Activated naive CD8-positive, alpha-beta T cell treated with anti-CD3 and anti-CD28 coated beads, Interleukin-2, amount 50 U/mL, for 24 hours (primary cell): ENCODE measurements around the gene SLC25A33.

ENCODE experiments used
- ATAC-seq: fragments of 150-1000 bp; cut with Tn5 transposase; one replicate; pipeline ENCODE4 v1.10.0; 2021
- DNase-seq: peaks from one replicate; pipeline ENCODE4 v3.0.0; 2021
- H3K27ac Mint-ChIP-seq: one replicate; pipeline ENCODE4 v1.8.0; 2021; ENCODE audit warnings: mild to moderate bottlenecking, mixed read lengths
- H3K27me3 Mint-ChIP-seq: one replicate; pipeline ENCODE4 v1.8.0; 2021; ENCODE audit warnings: mixed read lengths
- H3K36me3 Mint-ChIP-seq: one replicate; pipeline ENCODE4 v1.8.0; 2021; ENCODE audit warnings: low read depth, mixed read lengths
- H3K4me1 Mint-ChIP-seq: one replicate; pipeline ENCODE4 v1.8.0; 2021; ENCODE audit warnings: mixed read lengths
- H3K4me3 Mint-ChIP-seq: one replicate; pipeline ENCODE4 v1.8.0; 2021; ENCODE audit warnings: mild to moderate bottlenecking, moderate library complexity, mixed read lengths
- H3K9me3 Mint-ChIP-seq: one replicate; pipeline ENCODE4 v1.8.0; 2021; ENCODE audit warnings: mixed read lengths

Gene SLC25A33

DNA sequence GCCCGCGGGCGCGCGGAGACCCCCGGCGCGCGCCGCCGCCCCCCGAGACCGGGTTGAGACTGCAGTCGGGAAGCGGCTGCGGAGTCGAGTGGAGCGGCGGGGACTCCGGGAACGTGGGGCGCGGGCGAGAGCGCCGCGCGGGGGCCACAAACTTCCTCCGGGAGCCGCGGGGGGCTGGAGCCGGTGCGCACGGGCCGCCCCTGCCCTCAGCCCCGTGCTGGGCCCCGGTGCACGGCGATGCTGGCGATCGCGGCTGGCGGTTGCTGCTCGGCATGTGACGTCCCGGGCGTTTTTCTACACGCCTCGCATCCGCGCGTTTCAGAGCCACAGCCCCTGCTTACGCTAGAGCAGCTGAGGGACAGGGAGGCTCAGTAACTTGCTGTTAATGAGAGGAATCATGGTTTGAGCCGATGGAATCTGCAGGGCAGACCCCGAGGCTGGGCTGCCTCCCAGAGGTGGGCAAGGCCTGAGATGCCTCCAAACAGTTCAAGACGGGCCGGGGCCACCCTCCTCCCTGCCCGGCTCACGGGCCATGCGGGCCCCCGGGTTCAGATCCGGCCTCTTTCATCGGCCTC, 50.0 kb downstream of the SLC25A33 start:
- Mint-ChIP-seq H3K27me3 (no peaks in the 10 kb centered on the region), H3K9me3 (no peaks in the 10 kb centered on the region), H3K27ac (peak overlapping the region; percentile 76), H3K4me1 (peaks cover 39% of the 10 kb centered on the region), H3K36me3 (peaks cover 3% of the 10 kb centered on the region), H3K4me3 (peak overlapping the region; percentile 87)
- ATAC-seq (peak; percentile 26), DNase-seq (peak; percentile 35)

DNA sequence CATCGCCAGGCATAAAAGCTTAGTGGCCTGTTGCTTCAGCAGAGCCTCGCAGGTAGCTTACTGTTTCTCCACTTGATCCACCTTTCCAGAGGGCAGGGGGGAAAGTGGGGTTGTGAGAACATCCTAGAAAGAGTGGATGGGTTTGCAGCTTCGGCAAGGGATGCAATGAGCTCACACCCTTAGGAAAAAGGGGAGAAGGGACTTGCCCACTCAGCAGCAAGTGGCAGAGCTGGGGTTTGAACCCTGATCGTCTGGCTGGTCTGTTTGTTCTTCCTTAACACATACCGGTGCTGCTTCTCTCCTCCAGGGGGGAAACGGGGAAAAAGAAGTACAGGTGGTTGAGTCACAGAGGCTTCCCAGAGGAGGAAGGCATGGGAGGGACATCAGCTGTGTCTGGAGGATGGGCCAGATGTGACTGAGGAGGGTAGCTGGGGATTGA, 50.5 kb downstream of the SLC25A33 start:
- no peaks in the 10 kb centered on the region for H3K9me3 Mint-ChIP-seq
- DNase-seq (no peak), ATAC-seq (no peak)
- H3K27me3 Mint-ChIP-seq = no peaks in the 10 kb centered on the region
- H3K4me3 Mint-ChIP-seq = peak overlapping the region; percentile 87
- H3K27ac Mint-ChIP-seq = peak overlapping the region; percentile 76
- H3K4me1 Mint-ChIP-seq = peaks cover 39% of the 10 kb centered on the region
- peaks cover 3% of the 10 kb centered on the region for H3K36me3 Mint-ChIP-seq

- Mint-ChIP-seq H3K27ac (no peak overlapping the region), H3K36me3 (peaks cover 3% of the 10 kb centered on the region), H3K4me3 (peak overlapping the region; percentile 87), H3K9me3 (no peaks in the 10 kb centered on the region), H3K4me1 (peaks cover 39% of the 10 kb centered on the region), H3K27me3 (no peaks in the 10 kb centered on the region)
- DNase-seq (no peak), ATAC-seq (no peak)
These were observed 50.9 kb downstream of the SLC25A33 start for GRCh38 chr1:9590201-9590600.

DNA sequence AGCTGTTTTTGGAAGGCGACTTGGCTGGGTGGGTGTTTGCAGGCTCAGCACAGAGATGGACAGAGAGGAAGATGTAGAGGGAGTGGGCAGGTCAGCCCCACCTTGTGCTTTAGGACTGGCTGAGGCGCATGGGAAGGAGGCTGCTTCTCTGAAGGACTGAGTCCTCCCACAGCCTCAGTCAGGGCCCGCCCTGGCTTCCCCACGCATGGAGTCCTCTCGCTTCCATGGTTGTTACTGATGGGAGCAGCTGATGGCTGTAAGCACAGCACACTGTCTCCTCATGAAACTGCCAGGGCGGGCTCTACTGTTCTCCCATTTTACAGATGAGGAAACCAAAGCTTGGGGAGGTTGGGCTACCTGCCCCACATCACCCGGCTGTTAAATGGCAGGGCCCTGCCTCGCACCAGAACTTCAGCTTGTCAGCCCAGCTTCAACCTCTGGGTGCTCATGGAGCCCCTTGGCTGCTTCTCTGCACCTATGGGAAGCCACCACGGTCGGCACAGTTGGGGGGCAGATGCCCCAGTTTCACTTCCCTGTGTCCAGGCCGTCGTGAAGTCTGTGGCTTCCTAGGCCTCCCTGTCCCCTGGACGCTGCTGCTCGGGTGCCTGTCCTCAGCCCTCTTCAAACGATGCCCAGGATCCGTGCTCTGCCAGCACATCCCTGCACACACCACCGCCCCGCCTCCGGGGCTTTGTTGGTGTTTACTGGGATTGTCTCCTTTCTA, 51.8 kb downstream of the SLC25A33 start:
- peaks cover 3% of the 10 kb centered on the region for H3K36me3 Mint-ChIP-seq
- ATAC-seq (no peak), DNase-seq (no peak)
- peaks cover 39% of the 10 kb centered on the region for H3K4me1 Mint-ChIP-seq
- no peak overlapping the region for H3K27ac Mint-ChIP-seq
- H3K4me3 Mint-ChIP-seq = peak overlapping the region; percentile 87
- no peaks in the 10 kb centered on the region for H3K27me3 Mint-ChIP-seq
- no peaks in the 10 kb centered on the region for H3K9me3 Mint-ChIP-seq

DNA sequence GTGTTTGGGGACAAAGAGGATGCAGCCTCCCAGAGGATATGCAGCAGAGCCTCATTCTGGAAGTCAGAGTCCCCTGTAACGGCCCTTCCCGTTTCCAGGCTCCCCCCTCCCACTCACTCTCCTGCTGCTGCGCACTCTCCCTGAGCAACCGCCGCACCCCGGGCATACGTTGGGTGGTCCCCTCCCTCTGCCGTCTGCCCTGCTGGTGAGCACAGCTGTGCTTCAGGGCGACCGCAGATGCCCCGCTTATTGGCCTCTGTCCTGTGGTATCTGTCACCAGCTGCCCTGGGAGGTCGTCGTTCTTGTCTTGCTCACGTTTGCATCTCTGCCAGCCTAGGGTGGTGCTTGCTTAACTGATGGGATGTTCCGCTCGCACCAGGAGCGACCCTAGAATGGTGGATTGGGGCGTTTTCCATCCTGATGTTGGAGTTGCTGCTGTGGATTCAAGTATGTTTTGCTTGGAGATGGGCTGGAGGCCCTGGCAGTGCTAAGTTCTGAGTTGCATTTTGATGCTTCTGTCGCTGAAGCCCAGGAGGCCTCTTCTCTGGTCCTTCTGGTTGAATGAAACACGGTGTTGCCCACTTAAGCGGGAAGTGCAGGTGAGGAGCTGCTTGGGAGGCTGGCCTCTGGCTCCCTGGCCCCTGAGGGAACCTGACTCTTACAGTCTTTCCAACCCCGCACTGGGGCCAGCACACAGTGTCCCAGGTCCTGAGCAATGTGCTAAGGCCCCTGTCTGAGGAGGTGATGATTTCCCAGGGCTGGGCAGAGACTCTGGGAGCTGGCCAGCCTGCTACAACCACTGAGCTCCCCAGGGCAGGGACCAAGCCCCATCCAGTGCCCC, 52.6 kb downstream of the SLC25A33 start:
- no peaks in the 10 kb centered on the region for H3K27me3 Mint-ChIP-seq
- H3K27ac Mint-ChIP-seq = no peak overlapping the region
- DNase-seq (no peak), ATAC-seq (no peak)
- H3K9me3 Mint-ChIP-seq = no peaks in the 10 kb centered on the region
- H3K4me3 Mint-ChIP-seq = peak overlapping the region; percentile 12
- peaks cover 39% of the 10 kb centered on the region for H3K4me1 Mint-ChIP-seq
- peaks cover 3% of the 10 kb centered on the region for H3K36me3 Mint-ChIP-seq

- H3K36me3 Mint-ChIP-seq = peaks cover 3% of the 10 kb centered on the region
- H3K4me3 Mint-ChIP-seq = no peak overlapping the region
- H3K27ac Mint-ChIP-seq = no peak overlapping the region
- peaks cover 39% of the 10 kb centered on the region for H3K4me1 Mint-ChIP-seq
- DNase-seq = no peak
- H3K27me3 Mint-ChIP-seq = no peaks in the 10 kb centered on the region
- no peak for ATAC-seq
- H3K9me3 Mint-ChIP-seq = no peaks in the 10 kb centered on the region
These were observed 53.3 kb downstream of the SLC25A33 start for GRCh38 chr1:9592510-9593075.

- Mint-ChIP-seq H3K36me3 (peaks cover 4% of the 10 kb centered on the region), H3K9me3 (no peaks in the 10 kb centered on the region), H3K27me3 (no peaks in the 10 kb centered on the region), H3K4me1 (peaks cover 38% of the 10 kb centered on the region), H3K27ac (no peak overlapping the region), H3K4me3 (no peak overlapping the region)
- DNase-seq = no peak
- ATAC-seq = no peak
These were observed 53.9 kb downstream of the SLC25A33 start for GRCh38 chr1:9593147-9593491.

DNA sequence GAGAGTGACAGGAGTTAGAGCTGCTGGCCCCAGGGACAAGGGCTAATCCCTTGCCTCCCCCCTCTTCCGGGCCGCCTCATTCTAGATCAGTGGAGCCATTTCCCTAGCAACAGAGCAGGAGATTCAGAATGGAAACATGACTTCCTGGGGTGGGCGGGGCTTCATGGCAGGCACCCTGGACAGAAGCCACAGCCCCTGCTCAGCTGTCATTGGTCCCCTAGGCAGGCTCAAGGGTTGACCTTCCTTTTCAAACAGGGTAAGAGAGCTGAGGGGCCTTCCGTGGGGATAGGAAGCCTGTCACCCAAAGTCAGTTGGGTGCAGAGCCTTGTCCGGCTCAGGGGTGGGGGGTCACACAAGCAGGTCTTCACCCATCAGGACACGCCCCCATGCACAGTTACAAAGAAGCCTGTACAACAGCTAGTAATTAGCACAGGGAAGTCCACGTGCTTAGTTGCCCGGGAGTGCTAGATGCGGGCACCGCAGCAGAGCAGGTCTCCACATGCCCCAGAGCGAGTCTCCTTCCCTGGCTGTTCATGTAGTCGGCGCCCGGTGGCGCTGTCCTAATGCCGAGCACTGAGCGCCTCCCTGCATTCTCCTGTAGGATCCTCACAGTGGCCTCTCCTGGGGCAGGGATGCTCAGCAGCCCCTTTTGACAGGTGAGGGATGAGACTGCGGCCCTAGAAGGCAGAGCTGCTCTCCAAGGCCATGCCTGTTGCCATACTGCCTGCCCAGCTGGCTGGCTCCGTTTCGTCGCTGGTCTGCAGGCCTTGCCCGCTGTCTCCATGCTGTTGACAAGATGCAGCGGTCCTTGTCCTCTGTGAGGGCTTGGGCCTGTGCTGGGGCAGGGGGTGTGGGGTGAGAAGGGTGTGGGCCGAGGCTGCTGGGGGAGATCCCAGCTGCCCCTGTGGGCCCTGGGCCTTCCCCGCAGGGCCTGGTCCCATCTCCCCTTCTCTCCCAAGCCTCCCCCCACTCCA, 54.5 kb downstream of the SLC25A33 start:
- H3K36me3 Mint-ChIP-seq = peaks cover 6% of the 10 kb centered on the region
- peak; percentile 22 for ATAC-seq

GRCh38 chr1:9594471-9595155, 55.3 kb downstream of the SLC25A33 start:
- H3K9me3 Mint-ChIP-seq = no peaks in the 10 kb centered on the region
- H3K4me3 Mint-ChIP-seq = no peak overlapping the region
- peaks cover 35% of the 10 kb centered on the region for H3K4me1 Mint-ChIP-seq
- ATAC-seq = no peak
- H3K27ac Mint-ChIP-seq = no peak overlapping the region
- no peaks in the 10 kb centered on the region for H3K27me3 Mint-ChIP-seq
- peaks cover 6% of the 10 kb centered on the region for H3K36me3 Mint-ChIP-seq
- no peak for DNase-seq

More for the DNA sequence above, 54.5 kb downstream of the SLC25A33 start:
- H3K4me3 Mint-ChIP-seq = no peak overlapping the region
- no peaks in the 10 kb centered on the region for H3K9me3 Mint-ChIP-seq
- H3K27ac Mint-ChIP-seq = no peak overlapping the region
- H3K27me3 Mint-ChIP-seq = no peaks in the 10 kb centered on the region
- H3K4me1 Mint-ChIP-seq = peaks cover 35% of the 10 kb centered on the region
- DNase-seq = peak; percentile 59

DNA sequence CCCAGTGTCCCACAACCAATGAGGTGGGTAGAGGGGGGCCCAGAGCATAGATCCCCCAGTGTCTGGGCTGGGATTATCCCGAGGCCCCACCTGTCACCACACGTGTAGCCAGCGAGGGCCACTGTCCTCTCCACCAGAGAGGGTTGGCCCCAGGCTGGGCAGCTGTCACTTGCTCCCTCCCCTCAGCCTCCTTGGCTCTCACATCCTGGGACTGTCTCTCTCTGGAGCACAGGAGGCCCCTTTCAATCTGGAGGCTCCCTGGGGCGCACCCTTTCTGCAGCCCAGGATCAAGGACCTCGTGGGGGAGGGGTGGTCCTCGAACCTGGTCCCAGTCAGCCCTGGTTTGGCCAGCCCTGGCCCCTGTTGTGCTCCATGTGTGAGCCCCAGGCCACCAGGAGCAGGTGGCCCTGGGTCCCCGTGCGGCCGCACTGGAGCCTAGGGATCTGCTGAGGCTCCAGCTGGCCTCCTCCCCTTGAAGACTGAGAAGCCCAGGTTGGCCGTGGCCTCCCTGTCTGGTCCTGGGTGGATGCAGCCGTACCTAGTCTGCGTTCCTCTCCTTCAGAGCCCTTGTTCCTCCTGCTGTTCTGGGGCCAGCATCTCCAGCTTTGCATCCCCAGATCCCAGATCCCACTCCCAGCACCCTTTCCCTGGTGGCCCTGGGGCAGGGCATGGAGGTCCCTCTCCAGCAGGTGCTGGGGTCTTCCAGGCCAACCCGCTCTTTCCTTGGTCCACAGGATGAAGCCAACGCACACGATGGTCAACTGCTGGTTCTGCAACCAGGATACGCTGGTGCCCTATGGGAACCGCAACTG, 56.1 kb downstream of the SLC25A33 start:
- DNase-seq = no peak
- H3K27ac Mint-ChIP-seq = no peak overlapping the region
- H3K36me3 Mint-ChIP-seq = peaks cover 6% of the 10 kb centered on the region
- ATAC-seq = no peak
- no peaks in the 10 kb centered on the region for H3K27me3 Mint-ChIP-seq
- no peak overlapping the region for H3K4me3 Mint-ChIP-seq
- H3K9me3 Mint-ChIP-seq = no peaks in the 10 kb centered on the region
- H3K4me1 Mint-ChIP-seq = peaks cover 28% of the 10 kb centered on the region

DNA sequence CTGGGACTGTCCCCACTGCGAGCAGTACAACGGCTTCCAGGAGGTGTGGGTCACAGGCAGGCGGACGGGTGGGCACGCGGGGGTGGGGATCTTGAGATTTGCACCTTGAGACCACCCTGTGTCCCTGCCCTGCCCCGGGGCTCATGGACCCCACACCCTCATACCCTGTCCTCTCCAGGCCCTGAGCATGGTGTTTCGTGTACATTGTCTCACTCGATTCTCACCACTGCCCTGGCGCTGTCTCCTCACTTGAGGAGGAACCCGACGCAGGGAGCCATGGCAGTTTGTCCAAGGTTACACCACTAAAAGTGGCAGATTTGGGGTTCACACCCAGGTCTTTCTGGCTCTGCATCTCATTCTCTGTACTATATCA, 56.7 kb downstream of the SLC25A33 start:
- Mint-ChIP-seq H3K27me3 (no peaks in the 10 kb centered on the region), H3K4me3 (no peak overlapping the region), H3K4me1 (peaks cover 22% of the 10 kb centered on the region), H3K27ac (no peak overlapping the region), H3K9me3 (no peaks in the 10 kb centered on the region), H3K36me3 (peaks cover 6% of the 10 kb centered on the region)
- no peak for ATAC-seq
- no peak for DNase-seq

GRCh38 chr1:9596415-9597123, 57.3 kb downstream of the SLC25A33 start:
- ATAC-seq (no peak), DNase-seq (no peak)
- Mint-ChIP-seq H3K9me3 (no peaks in the 10 kb centered on the region), H3K4me3 (no peak overlapping the region), H3K27me3 (no peaks in the 10 kb centered on the region), H3K27ac (no peak overlapping the region), H3K4me1 (peaks cover 19% of the 10 kb centered on the region), H3K36me3 (peaks cover 8% of the 10 kb centered on the region)
